NT2/D1 (cell line): ENCODE data around the gene SMIM36.

Experiments
- SUZ12 ChIP-seq: IDR thresholded peaks from 2 replicates; pipeline ENCODE4 v1.6.1; 2011; ENCODE audit not compliant: insufficient read length, insufficient read depth; ENCODE audit errors: extremely low read depth
- YY1 ChIP-seq: IDR thresholded peaks from 2 replicates; pipeline ENCODE4 v1.6.1; 2011; ENCODE audit not compliant: insufficient read length, insufficient read depth
- ZNF274 ChIP-seq: IDR thresholded peaks from 2 replicates; pipeline ENCODE4 v1.6.1; 2011; ENCODE audit warnings: mild to moderate bottlenecking, low read depth, low read length

GRCh38 chr17:55555772-55556171 is 44.5 kb upstream of the SMIM36 start:
- no peak for TF ChIP-seq ZNF274
- no peak for TF ChIP-seq YY1
- TF ChIP-seq SUZ12 = no peak
